Spleen (tissue), 11 donors: ENCODE data around the gene NEO1. TPM values are rescaled to one million over a fixed set of nuclear protein-coding genes. Genes with fewer than 3 reads are reported as not detected.

Source experiments
- DNase-seq: peaks from one replicate; pipeline ENCODE4 v3.0.0-alpha.2; 2020
- H3K27ac ChIP-seq, 8 donors: fragments of 200-600 bp; sonication (generic) in 7 of 8; 1 replicate in 4 of 8; 2 replicates in 4 of 8; pipeline versions ENCODE4 v1.5.0 to v1.8.0; 2016 to 2021; ENCODE audit warnings: inconsistent platforms in 4 of 8, mild to moderate bottlenecking in 4 of 8, moderate library complexity in 1 of 8
- H3K27me3 ChIP-seq, 7 donors: fragments of 200-600 bp; sonication (generic) in 6 of 7; replicated peaks in 1 of 7; 1 replicate in 4 of 7; 2 replicates in 3 of 7; pipeline versions ENCODE4 v1.5.0 to v1.8.0; 2016 to 2021; ENCODE audit warnings: inconsistent platforms in 3 of 7, mild to moderate bottlenecking in 1 of 7
- H3K36me3 ChIP-seq, 6 donors: fragments of 200-600 bp; sonication (generic) in 5 of 6; 1 replicate in 4 of 6; 2 replicates in 2 of 6; pipeline versions ENCODE4 v1.5.0 to v1.8.0; 2016 to 2021; ENCODE audit warnings: inconsistent platforms in 2 of 6
- H3K4me1 ChIP-seq, 6 donors: fragments of 200-600 bp; sonication (generic) in 5 of 6; 1 replicate in 3 of 6; 2 replicates in 3 of 6; pipeline versions ENCODE4 v1.5.0 to v1.8.0; 2016 to 2021; ENCODE audit warnings: inconsistent platforms in 3 of 6
- H3K4me3 ChIP-seq, 8 donors: fragments of 200-600 bp; sonication (generic) in 7 of 8; 1 replicate in 4 of 8; 2 replicates in 4 of 8; pipeline versions ENCODE4 v1.5.0 to v1.8.0; 2016 to 2021; ENCODE audit warnings: inconsistent platforms in 4 of 8, mild to moderate bottlenecking in 4 of 8, moderate library complexity in 2 of 8
- H3K9me3 ChIP-seq, 8 donors: fragments of 200-600 bp; sonication (generic) in 7 of 8; 1 replicate in 4 of 8; 2 replicates in 4 of 8; pipeline versions ENCODE4 v1.5.0 to v1.8.0; 2016 to 2021; ENCODE audit warnings: inconsistent platforms in 4 of 8
- POLR2A ChIP-seq, 3 donors: fragments of 450-650 bp; IDR thresholded peaks; one replicate each; pipeline ENCODE4 v1.5.1; 2017; ENCODE audit warnings: antibody characterized with exemption in 3 of 3, mild to moderate bottlenecking in 1 of 3
- POLR2AphosphoS5 ChIP-seq, 3 donors: sonication (generic); formaldehyde crosslinking; IDR thresholded peaks; one replicate each; pipeline ENCODE4 v1.5.1; 2017; ENCODE audit warnings: antibody characterized with exemption in 3 of 3
- WGBS, 5 donors: extraction: QIAGEN DNeasy Blood & Tissue Kit in 3 of 5; methylation state at CpG; one replicate each; pipeline versions ENCODE4 v1.1.5 to v1.1.7; 2013 to 2018; 5-methylcytosine and 5-hydroxymethylcytosine counted together
- intact Hi-C: fragments of 100-400 bp; cut with DNase I; formaldehyde crosslinking; loops from one replicate; pipeline ENCODE4 v1.15.0; 2023; ENCODE audit warnings: low total_unique reads
- polyA plus RNA-seq, 3 donors: library from polyadenylated mRNA; stranded (reverse); fragments of 200-250 nt; gene quantifications; one replicate each; pipeline ENCODE4 v1.2.1, GENCODE V29; 2013
- total RNA-seq, 7 donors: library from RNA; depleted of rRNA in 3 of 7; stranded (reverse); fragments of >200 nt in 3 of 7; fragmentation: NEBNext Ultra II Directional in 4 of 7; extraction: Animal tissue kit (Norgen Biotek cat#: 25700) in 4 of 7; gene quantifications; one replicate each; pipeline versions ENCODE4 v1.1.0 to v1.2.1, GENCODE V29; 2016 to 2021
- TF ChIP-seq, protein P1 (sequence below), 11 experiments: fragments of 200-600 bp in 7 of 11; fragments of 450-650 bp in 4 of 11; sonication (generic) in 4 of 11; IDR thresholded peaks in 8 of 11; conservative IDR thresholded peaks in 3 of 11; 1 replicate in 7 of 11; 2 replicates in 4 of 11; pipeline versions ENCODE4 v1.4.0 to v1.8.0; 2016 to 2021; ENCODE audit warnings: antibody characterized with exemption in 11 of 11, inconsistent platforms in 4 of 11, mild to moderate bottlenecking in 1 of 11
- donor health status: healthy with polysubstance abuse.
- donor health status: DM: no; HTN: no; CAD: no; lungs with moderate emphysema.
- donor health status: DM: no; HTN: no; CAD: no.
- donor health status: Bipolar disorder and iron deficiency.
- donor health status: healthy.
- donor health status: DM: no; HTN: no; CAD: no.
- donor health status: DM: yes; HTN: yes; CAD: no.

NEO1 gene
- total and polyA plus RNA-seq, 10 donors: 1.4 to 14.3 (median 10.5) TPM

DNA sequence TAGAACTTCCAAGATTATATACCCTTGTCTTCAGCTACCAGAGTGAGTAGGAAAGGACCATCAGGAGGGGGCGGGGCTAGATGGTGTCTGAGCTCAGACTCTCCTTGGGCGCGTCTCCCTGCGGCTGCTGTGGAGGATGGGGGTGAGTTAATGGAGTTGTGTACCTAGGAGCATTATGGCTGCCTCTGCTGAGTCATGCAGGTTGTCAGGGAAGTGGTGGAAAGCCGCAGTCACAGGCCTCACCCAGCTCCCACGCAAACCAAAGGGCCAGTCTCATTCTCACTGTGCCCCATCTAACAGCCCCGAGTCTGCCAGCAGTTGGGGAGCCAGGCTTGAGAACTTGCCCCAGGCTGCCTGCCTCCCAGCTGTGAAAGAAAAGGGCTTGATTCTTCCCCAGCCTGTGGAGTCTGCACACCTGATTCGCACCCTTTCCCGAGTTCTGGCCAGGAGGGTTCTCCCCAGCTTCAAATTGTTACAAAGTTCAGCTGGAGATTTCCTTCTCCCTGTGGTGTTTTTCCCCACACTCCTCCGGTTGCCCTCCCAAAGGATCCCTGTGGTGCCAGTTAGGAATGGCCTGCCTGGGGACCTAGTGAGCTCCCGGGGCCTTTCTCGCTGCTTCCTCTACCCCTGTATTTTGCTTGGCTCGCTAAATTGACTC is 173.2 kb downstream of the NEO1 start:
- TF ChIP-seq, protein P1, sequence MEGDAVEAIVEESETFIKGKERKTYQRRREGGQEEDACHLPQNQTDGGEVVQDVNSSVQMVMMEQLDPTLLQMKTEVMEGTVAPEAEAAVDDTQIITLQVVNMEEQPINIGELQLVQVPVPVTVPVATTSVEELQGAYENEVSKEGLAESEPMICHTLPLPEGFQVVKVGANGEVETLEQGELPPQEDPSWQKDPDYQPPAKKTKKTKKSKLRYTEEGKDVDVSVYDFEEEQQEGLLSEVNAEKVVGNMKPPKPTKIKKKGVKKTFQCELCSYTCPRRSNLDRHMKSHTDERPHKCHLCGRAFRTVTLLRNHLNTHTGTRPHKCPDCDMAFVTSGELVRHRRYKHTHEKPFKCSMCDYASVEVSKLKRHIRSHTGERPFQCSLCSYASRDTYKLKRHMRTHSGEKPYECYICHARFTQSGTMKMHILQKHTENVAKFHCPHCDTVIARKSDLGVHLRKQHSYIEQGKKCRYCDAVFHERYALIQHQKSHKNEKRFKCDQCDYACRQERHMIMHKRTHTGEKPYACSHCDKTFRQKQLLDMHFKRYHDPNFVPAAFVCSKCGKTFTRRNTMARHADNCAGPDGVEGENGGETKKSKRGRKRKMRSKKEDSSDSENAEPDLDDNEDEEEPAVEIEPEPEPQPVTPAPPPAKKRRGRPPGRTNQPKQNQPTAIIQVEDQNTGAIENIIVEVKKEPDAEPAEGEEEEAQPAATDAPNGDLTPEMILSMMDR (IDR thresholded peaks at IDR 0.05 in 8 of 11, conservative IDR thresholded peaks at IDR 0.05 in 3 of 11): no peak
- TF ChIP-seq POLR2A (IDR thresholded peaks at IDR 0.05) (no peak), POLR2AphosphoS5 (IDR thresholded peaks at IDR 0.05) (no peak)
- Histone ChIP-seq H3K36me3 (no peaks in the 10 kb centered on the region), H3K9me3 (peaks cover 0 to 7% (median 0%) of the 10 kb centered on the region in 8 donors), H3K4me1 (no peaks in the 10 kb centered on the region), H3K27me3 (no peaks in the 10 kb centered on the region), H3K4me3 (no peak overlapping the region), H3K27ac (no peak overlapping the region)
- intact Hi-C loops: no loop called here
- 78 to 88% (median 86%) methylated on average over 13 of the region's 13 CpGs for WGBS, 5 donors
- no peak for DNase-seq

DNA sequence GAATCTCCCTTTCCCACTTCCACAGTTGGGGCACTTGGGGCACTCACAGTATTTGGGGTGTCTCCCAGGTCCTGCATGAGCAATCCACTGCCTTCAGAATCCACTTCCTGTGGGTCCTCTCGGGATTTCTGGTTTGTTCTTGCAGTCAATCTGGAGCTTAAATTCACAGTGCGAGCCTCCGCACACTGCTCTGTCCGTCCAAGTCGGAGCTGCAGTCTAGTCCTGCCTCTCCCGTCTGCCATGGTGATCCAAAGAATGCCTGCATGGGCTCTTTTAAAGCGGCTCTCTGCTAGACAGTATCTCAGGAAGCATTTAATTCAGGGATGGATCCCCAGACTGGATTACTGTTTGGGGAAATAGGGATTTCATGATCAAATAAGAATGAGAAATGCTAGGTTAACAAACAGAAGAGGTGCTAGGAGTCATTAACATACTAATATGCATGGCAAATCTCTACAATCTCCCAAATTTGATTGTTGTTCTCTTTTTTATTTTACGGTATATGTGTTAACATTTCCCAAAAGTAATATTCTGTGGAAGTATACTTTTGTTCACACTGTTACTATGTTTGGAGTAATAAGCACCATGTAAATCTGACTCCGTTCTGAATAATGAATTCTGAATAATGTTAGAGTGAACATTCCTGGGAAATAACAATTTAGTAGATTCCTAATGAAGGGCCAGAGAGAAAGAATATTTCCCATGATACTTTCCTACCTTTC is 174.0 kb downstream of the NEO1 start:
- Histone ChIP-seq H3K27me3 (no peaks in the 10 kb centered on the region), H3K9me3 (peaks cover 0 to 8% (median 0%) of the 10 kb centered on the region in 8 donors), H3K27ac (no peak overlapping the region), H3K4me1 (no peaks in the 10 kb centered on the region), H3K4me3 (no peak overlapping the region), H3K36me3 (no peaks in the 10 kb centered on the region)
- TF ChIP-seq, protein P1 (IDR thresholded peaks at IDR 0.05 in 8 of 11, conservative IDR thresholded peaks at IDR 0.05 in 3 of 11): no peak
- WGBS, 5 donors: 87 to 95% (median 91%) methylated on average over 9 of the region's 9 CpGs
- intact Hi-C loops: no loop called here
- DNase-seq: no peak

DNA sequence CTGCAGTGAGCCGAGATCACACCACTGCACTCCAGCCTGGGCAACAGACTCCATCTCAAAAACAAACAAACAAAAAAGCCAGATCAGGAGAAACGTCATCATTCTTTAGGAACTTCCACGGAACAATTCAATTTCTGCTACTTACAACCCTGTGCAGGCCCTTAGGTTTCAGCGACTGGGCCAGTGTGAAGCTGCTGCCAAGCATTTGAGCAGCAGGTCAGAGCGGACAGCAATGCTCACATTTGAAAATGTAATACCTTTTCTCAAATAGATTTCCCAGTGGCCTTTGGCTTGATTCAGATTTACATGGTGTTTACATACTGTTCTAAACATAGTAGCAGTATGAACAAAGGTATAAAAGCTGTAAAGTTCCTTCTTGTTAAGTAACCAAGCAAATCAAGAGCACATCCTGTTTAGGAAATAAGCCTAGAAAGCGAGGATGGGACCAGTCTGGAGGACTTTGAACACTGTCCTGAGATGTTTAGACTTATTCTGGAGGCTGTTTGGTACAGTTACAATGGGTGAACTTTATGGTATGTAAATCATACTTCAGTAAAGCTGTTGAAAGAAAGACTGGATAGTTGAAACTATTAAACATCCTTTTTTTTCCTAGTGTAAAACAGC is 175.3 kb downstream of the NEO1 start:
- TF ChIP-seq POLR2AphosphoS5 (IDR thresholded peaks at IDR 0.05): no peak
- no peak for TF ChIP-seq POLR2A (IDR thresholded peaks at IDR 0.05)
- TF ChIP-seq, protein P1 (IDR thresholded peaks at IDR 0.05 in 8 of 11, conservative IDR thresholded peaks at IDR 0.05 in 3 of 11): no peak
- 70 to 82% (median 81%) methylated on average over 6 of the region's 6 CpGs for WGBS, 5 donors

DNA sequence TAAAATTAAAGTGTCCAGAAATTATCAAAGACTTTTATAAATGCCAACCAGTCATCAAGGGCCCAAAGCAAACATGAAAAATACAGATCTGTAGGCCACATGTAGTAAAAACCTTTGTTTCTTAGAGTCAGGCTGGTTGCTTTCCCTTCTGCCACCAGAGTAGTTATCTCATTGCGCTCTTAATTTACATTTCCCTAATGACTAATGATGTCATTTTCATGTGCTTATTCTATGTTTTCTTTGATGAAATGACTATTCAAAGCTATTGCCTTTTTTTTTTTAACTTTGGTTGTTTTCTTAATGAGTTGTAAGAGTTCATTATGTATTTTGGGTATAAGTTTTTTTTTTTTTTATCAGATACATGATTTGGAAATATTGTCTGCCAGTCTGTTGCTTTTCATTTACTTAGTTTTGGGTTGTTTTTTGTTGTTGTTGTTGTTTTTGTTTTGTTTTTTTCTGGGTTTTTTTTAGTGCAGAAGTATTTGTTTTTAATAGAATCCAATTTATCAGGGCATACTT is 175.9 kb downstream of the NEO1 start:
- H3K4me3 ChIP-seq: no peak overlapping the region
- H3K27ac ChIP-seq: no peak overlapping the region
- TF ChIP-seq POLR2A (IDR thresholded peaks at IDR 0.05) (no peak), POLR2AphosphoS5 (IDR thresholded peaks at IDR 0.05) (no peak)
- TF ChIP-seq, protein P1 (IDR thresholded peaks at IDR 0.05 in 8 of 11, conservative IDR thresholded peaks at IDR 0.05 in 3 of 11): no peak
- H3K4me1 ChIP-seq: no peaks in the 10 kb centered on the region
- no peaks in the 10 kb centered on the region for H3K36me3 ChIP-seq
- 92 to 95% (median 94%) methylated on average over 1 of the region's 1 CpG for WGBS, 5 donors
- no peak for DNase-seq
- intact Hi-C loops: no loop called here
- H3K27me3 ChIP-seq: no peaks in the 10 kb centered on the region
- peaks cover 0 to 5% (median 0%) of the 10 kb centered on the region in 8 donors for H3K9me3 ChIP-seq

More for the DNA sequence above, 175.3 kb downstream of the NEO1 start:
- no peaks in the 10 kb centered on the region for H3K27me3 ChIP-seq
- no peak overlapping the region for H3K27ac ChIP-seq
- H3K36me3 ChIP-seq: no peaks in the 10 kb centered on the region
- H3K4me3 ChIP-seq: no peak overlapping the region
- peaks cover 0 to 5% (median 0%) of the 10 kb centered on the region in 8 donors for H3K9me3 ChIP-seq
- H3K4me1 ChIP-seq: no peaks in the 10 kb centered on the region
- intact Hi-C loops: no loop called here
- DNase-seq: no peak
